Nephron progenitor cell (in vitro differentiated cells): ENCODE results near the gene UMOD.

Experiments used
- DNase-seq: peaks from one replicate; pipeline ENCODE4 v3.0.0; 2021
- H3K27ac Mint-ChIP-seq: 2 replicates; pipeline ENCODE4 v1.8.0; 2021; ENCODE audit warnings: mild to moderate bottlenecking, moderate library complexity, mixed read lengths
- H3K27me3 Mint-ChIP-seq: 2 replicates; pipeline ENCODE4 v1.8.0; 2021; ENCODE audit warnings: mild to moderate bottlenecking, low read depth, mixed read lengths; ENCODE audit not compliant: poor library complexity
- H3K36me3 Mint-ChIP-seq: 2 replicates; pipeline ENCODE4 v1.8.0; 2021; ENCODE audit warnings: low read depth, mixed read lengths
- H3K4me1 Mint-ChIP-seq: 2 replicates; pipeline ENCODE4 v1.8.0; 2021; ENCODE audit warnings: mixed read lengths
- H3K4me3 Mint-ChIP-seq: 2 replicates; pipeline ENCODE4 v1.8.0; 2021; ENCODE audit warnings: mild to moderate bottlenecking, moderate library complexity, mixed read lengths
- H3K9me3 Mint-ChIP-seq: 2 replicates; pipeline ENCODE4 v1.8.0; 2021; ENCODE audit warnings: mild to moderate bottlenecking, moderate library complexity, mixed read lengths
- CTCF ChIP-seq: fragments of 200-600 bp; sonication (generic); IDR thresholded peaks from 2 replicates; pipeline ENCODE4 v1.5.0; 2021; ENCODE audit warnings: antibody characterized with exemption

UMOD gene

GRCh38 chr16:20347666-20348364 lies 4.7 kb downstream of the UMOD start:
- Mint-ChIP-seq H3K4me3 (no peak overlapping the region), H3K36me3 (no peaks in the 10 kb centered on the region), H3K27me3 (peaks cover 11% of the 10 kb centered on the region), H3K9me3 (no peaks in the 10 kb centered on the region), H3K4me1 (no peaks in the 10 kb centered on the region), H3K27ac (no peak overlapping the region)
- no peak for TF ChIP-seq CTCF
- DNase-seq = no peak

GRCh38 chr16:20344611-20345010 lies 7.9 kb downstream of the UMOD start:
- Mint-ChIP-seq H3K4me3 (no peak overlapping the region), H3K27me3 (peaks cover 5% of the 10 kb centered on the region), H3K9me3 (no peaks in the 10 kb centered on the region), H3K27ac (no peak overlapping the region), H3K36me3 (no peaks in the 10 kb centered on the region), H3K4me1 (no peaks in the 10 kb centered on the region)
- no peak for TF ChIP-seq CTCF
- DNase-seq = no peak

- no peak overlapping the region for H3K4me3 Mint-ChIP-seq
- H3K27ac Mint-ChIP-seq = no peak overlapping the region
- H3K36me3 Mint-ChIP-seq = no peaks in the 10 kb centered on the region
- DNase-seq = no peak
- no peak for TF ChIP-seq CTCF
- no peaks in the 10 kb centered on the region for H3K4me1 Mint-ChIP-seq
- H3K9me3 Mint-ChIP-seq = peaks cover 10% of the 10 kb centered on the region
- H3K27me3 Mint-ChIP-seq = peaks cover 20% of the 10 kb centered on the region
Measured at GRCh38 chr16:20339744-20340143, 12.8 kb downstream of the UMOD start.

- peaks cover 10% of the 10 kb centered on the region for H3K9me3 Mint-ChIP-seq
- peaks cover 20% of the 10 kb centered on the region for H3K27me3 Mint-ChIP-seq
- no peaks in the 10 kb centered on the region for H3K36me3 Mint-ChIP-seq
- H3K4me1 Mint-ChIP-seq = peaks cover 4% of the 10 kb centered on the region
- DNase-seq = no peak
- TF ChIP-seq CTCF = no peak
- H3K27ac Mint-ChIP-seq = no peak overlapping the region
- no peak overlapping the region for H3K4me3 Mint-ChIP-seq
Measured at GRCh38 chr16:20336955-20337354, 15.6 kb downstream of the UMOD start.

- no peak overlapping the region for H3K4me3 Mint-ChIP-seq
- H3K4me1 Mint-ChIP-seq = peaks cover 4% of the 10 kb centered on the region
- H3K9me3 Mint-ChIP-seq = peaks cover 10% of the 10 kb centered on the region
- H3K36me3 Mint-ChIP-seq = no peaks in the 10 kb centered on the region
- no peak overlapping the region for H3K27ac Mint-ChIP-seq
- peaks cover 24% of the 10 kb centered on the region for H3K27me3 Mint-ChIP-seq
- no peak for DNase-seq
- TF ChIP-seq CTCF = no peak
Measured at GRCh38 chr16:20334396-20334795, 18.1 kb downstream of the UMOD start.

GRCh38 chr16:20333120-20333519 lies 19.4 kb downstream of the UMOD start:
- no peaks in the 10 kb centered on the region for H3K36me3 Mint-ChIP-seq
- peaks cover 21% of the 10 kb centered on the region for H3K27me3 Mint-ChIP-seq
- TF ChIP-seq CTCF = no peak
- H3K27ac Mint-ChIP-seq = no peak overlapping the region
- DNase-seq = peak; percentile 4
- no peak overlapping the region for H3K4me3 Mint-ChIP-seq
- peaks cover 4% of the 10 kb centered on the region for H3K4me1 Mint-ChIP-seq
- peaks cover 10% of the 10 kb centered on the region for H3K9me3 Mint-ChIP-seq
